HG03558 (cell line): ENCODE measurements around the gene RHBDL3.
"Not testable (repeated sequence)": the region's sequence is repeated elsewhere in the genome, so short reads cannot be mapped to it uniquely, and the experiment has no call there.

Experiments used
- ATAC-seq: cut with Tn5 transposase; IDR thresholded peaks from one replicate; pipeline ENCODE4 v1.9.1; 2021; ENCODE audit warnings: moderate number of reproducible peaks; ENCODE audit not compliant: unreplicated experiment; ENCODE audit errors: extremely low read depth

The RHBDL3 gene

DNA sequence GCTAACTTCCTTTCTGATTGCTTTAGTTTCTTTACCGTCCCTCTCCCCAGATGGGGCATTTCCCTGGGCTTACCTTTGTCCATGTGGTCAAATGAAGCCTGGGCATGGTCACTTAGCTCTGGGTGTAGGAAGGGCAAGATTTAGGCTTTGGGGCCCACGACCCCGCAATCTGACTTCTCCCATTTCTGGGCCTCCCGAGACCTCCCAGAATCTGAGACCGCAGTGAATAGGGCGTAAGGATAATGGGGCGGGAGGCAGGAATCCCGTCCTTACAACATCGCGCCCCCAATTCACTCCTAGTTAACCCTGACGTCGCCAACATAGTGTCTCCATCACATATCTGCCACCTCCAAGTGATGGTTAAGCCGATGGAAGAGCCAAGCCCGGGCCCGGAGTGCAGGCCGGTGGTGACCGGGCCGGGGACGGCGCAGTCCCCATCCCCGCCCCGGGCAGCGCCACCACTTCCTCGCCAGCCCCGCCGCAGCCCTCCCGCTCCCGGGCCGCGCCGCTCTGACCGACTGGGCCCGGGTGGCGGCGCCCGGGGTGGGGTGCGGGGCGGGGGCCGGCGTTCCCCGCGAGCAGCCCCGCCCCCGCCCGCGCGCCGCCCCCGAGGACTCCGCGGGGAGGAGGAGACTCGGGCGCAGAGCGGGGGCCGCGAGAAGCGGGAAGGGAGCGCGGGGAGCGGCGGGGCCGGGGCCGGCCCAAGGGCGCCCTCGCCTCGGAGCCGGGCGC is at the start of gene RHBDL3:
RHBDL3 (plus strand) TSS at position 641 of the 732 bp plus-strand sequence. CDS start 358 bp downstream, outside the sequence.
- no peak for ATAC-seq

- no peak for ATAC-seq
These were observed 43.0 kb upstream of the RHBDL3 start for GRCh38 chr17:32222621-32223020.

DNA sequence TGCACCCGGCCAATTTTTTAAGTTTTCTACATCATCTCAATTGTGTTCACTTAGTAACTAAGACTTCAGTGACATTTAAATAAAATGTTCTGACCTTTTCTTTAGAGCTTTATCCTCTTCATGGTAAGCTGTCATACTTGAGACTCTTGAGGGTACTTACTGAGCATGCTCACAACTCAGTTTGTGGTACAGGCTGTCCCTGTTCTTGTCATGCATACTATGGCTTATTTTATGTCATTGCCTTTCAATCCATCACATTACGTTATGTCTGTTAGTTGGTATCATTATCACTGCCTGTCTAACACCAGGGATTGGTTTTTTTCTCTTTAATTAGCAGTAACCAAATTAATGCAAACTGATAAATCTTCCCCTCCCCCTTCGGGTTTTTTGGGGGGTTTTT is 41.9 kb upstream of the RHBDL3 start:
- ATAC-seq, result no peak

- no peak for ATAC-seq
These were observed 38.7 kb upstream of the RHBDL3 start for GRCh38 chr17:32226886-32227285.

DNA sequence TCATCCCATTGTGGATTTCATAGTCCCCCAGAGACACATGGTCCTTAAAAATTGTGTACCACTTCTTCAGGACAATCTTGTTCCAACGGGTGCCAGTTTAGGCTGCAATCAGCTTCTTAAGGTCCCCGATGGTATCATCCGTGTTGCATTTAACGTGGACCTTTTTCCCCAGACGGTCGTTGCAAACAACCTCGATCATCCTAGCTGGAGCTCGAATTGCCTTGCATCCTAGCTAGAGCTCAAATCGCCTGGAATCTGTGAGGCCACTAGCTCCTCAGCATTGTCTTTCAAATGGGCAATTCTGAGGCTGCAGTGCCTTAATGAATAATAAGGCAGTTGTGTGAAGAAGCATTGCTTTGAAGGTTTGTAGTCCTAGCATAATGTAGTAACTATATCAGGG is 37.7 kb upstream of the RHBDL3 start:
- ATAC-seq, result no peak

- no peak for ATAC-seq
These were observed 30.0 kb upstream of the RHBDL3 start for GRCh38 chr17:32235588-32235987.

GRCh38 chr17:32239456-32239855 is 26.2 kb upstream of the RHBDL3 start:
- ATAC-seq, result no peak

- ATAC-seq, result no peak
These were observed 24.9 kb upstream of the RHBDL3 start for GRCh38 chr17:32240750-32241149.

DNA sequence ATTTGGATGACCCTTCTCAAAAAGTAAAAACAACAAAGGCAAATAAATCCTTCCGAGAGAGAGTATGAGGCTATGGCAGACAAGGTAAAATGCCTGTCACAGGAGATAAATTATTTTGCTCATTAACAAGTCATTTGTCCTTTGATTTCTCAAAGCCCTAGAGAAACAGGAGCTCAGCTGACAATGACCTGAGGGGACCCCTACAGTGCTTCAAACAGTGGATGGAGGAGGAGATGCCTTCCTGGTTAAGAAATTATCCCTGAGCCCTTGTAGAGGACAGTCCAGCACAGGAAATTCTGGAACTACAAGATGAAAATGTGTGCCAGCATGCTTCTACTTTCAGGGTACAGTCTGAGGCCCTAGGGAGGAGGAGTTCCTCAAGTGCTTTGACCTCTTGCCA is 24.0 kb upstream of the RHBDL3 start:
- ATAC-seq, result no peak

DNA sequence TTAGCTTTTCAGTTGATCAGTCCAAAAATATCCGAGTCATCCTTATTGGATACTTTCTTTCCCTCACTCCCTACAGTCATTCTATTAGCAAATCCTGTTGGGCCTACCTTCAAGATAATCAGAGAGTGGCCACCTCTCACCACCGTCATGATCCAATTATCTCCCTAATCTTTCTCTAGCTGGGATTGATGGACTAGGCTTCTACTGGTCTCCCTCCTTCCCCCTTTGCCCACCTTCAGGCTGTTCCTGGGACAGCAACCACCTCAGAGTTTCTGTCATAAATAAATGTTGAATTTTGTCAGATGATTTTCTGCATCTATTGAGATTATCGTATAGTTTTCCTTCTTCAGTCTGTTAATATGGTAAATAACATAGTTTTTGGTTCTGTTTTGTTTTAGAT is 16.2 kb upstream of the RHBDL3 start:
- ATAC-seq, result no peak

DNA sequence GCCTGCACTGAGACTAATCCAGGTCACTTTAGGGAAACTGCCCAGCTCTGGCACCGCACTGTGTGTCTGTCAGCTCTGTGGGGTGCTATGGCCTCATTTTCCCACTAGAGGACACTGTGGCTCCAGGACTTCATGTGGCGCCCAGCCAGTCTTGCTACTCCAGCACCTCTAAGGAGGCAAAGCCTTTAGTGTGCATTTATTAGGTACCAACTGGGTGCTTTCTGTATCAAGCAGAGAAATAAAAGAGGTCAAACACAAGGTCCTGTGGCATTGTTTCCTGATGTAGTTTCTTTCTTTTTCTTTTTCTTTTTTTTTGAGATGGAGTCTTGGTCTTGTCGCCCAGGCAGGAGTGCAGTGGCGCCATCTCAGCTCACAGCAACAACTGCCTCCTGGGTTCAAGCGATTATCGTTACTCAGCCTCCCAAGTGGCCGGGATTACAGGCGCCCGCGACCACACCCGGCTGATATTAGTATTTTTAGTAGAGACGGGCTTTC is 12.5 kb upstream of the RHBDL3 start:
- ATAC-seq, result no peak

DNA sequence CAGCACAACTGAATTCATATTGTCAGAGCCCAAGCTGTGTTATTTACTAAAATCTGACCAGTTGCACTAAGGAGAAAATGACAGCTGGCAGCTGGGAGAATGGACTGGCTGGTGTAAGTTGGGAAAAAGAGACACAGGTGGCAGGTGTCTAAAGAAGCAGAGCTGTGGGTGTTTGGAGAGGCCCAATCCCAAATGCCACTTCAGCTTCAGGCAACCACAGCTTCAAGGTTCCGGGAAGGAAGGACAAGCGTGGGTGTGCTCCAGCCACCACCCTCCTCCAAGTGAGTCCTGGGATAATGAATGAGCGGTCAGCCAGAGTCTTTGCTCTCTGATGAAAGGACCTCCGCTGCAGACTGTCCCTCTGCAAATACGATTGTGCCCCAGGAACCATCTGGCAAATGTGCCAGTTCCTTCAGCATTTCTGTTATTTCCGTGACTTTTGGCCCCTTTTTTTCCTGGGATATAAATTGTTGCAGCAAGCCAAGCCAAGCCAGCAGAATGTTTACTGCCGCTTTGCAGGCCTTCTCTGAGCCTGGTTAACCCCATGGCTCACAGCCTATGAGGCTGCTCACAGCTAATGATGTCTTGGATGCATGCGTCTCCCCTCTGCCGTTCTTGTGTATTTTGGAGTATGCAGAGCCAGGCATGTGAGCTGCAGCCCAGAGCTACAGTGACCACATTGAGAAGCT is 9.5 kb upstream of the RHBDL3 start:
- ATAC-seq, result no peak

DNA sequence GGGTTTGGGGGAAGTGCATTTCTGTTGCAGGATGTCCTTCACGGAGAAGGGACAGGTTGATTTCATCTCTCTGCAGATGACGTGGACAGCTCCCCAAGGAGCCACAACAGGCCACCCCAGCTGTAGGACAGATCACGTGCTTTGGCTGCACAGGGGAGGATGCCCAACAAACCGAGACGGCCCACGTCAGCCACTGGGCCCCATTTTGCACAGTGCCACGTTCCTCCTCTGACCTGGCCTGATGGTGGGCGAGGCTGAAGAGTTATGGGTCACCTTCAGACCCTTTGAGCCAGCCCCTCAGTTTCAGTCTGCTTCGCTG is 9.0 kb upstream of the RHBDL3 start:
- ATAC-seq, result no peak

- ATAC-seq, result no peak
These were observed 7.1 kb upstream of the RHBDL3 start for GRCh38 chr17:32258383-32259140.

DNA sequence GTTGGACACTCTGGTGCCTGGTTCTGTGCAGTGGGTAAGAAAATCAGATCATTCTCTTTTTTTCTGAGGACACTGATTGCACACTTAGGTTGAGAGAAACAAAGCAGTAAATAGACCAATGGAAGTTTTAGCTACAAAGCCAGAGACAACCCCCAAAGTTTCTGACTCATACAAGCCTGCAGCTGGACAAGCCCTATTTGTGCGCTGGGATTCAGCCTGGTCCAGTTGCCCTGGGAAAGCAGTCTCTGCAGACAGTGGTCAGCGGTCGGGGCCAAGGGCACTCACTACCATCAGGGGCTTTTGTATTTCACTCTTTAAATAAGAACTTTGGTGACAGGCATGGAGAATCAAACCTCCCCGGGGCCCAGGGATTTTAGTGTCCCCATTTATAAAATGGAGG is 6.0 kb upstream of the RHBDL3 start:
- ATAC-seq, result no peak

DNA sequence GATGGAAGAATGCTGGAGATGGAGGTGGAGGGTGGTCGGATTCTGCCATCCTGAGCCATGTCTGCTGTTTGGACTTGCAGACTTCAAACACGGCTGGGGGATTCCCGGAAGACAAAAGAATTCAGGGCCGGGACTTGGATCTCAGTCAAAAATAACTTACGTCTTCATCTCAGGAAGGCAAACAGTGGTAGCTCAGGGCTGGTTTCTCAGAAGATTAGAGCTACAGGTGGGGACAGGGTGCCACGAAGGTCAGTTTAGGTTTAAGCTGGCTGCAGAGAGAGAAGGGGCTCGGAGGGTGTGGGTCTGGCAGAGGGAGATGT is 4.3 kb upstream of the RHBDL3 start:
- ATAC-seq, result no peak

DNA sequence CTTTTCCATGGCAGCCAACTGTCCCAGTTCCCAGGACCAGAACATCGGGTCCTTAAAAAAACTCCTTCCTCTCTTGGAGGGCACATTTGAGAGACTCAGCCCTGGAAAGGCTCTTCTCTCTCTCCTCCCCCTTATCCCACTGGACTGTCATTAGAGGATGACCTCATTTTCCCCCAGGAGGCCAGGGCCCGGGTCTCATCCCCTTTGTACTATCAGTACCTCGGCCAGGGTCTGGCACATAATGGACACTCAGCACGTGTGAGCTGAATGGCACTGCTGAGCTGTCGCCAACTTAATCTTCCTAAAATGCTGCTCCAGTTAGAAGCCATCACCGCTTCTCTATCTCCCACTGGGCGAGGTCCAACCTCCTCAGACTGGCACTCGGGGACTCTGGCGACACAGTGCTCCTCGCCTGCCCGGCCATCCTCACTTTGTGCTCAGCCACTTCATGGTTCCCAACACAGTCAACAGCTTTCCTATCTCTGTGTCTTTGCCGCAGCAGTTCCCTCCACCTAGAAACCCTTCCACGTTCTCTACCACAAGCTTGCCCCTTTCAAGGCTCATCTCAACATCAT is 3.6 kb upstream of the RHBDL3 start:
- ATAC-seq, result no peak

DNA sequence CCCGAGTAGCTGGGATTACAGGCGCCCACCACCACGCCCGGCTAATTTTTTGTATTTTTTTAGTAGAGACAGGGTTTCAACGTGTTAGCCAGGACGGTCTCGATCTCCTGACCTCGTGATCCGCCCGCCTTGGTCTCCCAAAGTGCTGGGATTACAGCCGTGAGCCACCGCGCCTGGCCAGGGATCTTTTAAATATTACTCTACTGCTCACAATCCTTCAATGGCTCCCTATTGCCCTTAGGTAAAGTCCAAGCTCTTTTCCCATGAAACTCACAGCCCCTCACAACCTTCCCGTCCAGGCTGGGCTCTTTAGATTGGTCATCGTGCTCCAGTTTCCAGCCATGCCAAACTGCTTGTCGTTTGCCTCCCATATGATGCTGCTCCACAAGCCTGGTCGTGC is 2.1 kb upstream of the RHBDL3 start:
- not testable (repeated sequence) for ATAC-seq

GRCh38 chr17:32264140-32264799 is 1.4 kb upstream of the RHBDL3 start:
- no peak for ATAC-seq

DNA sequence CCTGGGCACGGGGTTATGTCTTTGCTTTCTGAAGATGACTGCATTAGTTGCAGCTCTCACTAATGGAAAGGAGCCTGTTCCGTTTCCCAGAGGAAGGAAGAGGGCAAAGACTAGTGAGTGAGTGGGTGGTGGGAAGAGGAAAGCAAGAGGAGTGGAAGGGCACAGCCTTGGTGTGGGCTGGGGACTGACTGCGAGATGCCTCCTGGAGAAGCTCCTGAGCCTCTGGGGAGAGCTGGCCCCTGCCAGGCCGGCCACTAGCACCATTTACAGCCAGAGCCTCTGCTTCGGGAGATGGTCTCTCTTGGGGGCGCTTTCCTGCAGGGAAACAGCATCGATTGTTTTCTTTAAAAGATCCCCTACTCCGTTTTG is 825 bp upstream of the RHBDL3 start:
- ATAC-seq, result no peak

GRCh38 chr17:32266051-32266388 is 388 bp downstream of the RHBDL3 start:
- ATAC-seq, result no peak
